Keratinocyte (primary cell): Measurements from ENCODE around the gene OSMR. TPM values are rescaled to one million over a fixed set of nuclear protein-coding genes. Genes with fewer than 3 reads are reported as not detected.

Source experiments
- DNase-seq: peaks from one replicate; pipeline ENCODE4 v3.0.0-alpha.2; 2011; ENCODE audit warnings: low read depth, missing footprints, low spot score
- FAIRE-seq: peaks from 2 replicates; lab custom pipeline; 2011; peaks lifted over from hg19 to GRCh38; lab: Jason Lieb, UNC
- H2AFZ ChIP-seq: 2 replicates; pipeline ENCODE4 v1.6.0; 2012; ENCODE audit warnings: low read length, control low read depth, inconsistent platforms; ENCODE audit not compliant: control insufficient read depth
- H3K27ac ChIP-seq: 2 replicates; pipeline ENCODE4 v1.5.1; 2011; ENCODE audit warnings: low read length; ENCODE audit not compliant: control insufficient read depth, insufficient read depth
- H3K27me3 ChIP-seq: 3 replicates; pipeline ENCODE4 v1.6.0; 2011; ENCODE audit warnings: low read length; ENCODE audit not compliant: control insufficient read depth, insufficient read depth; ENCODE audit errors: extremely low read depth
- H3K36me3 ChIP-seq, 2 experiments: 2 replicates in 1 of 2; 3 replicates in 1 of 2; pipeline ENCODE4 v1.5.1; 2011; ENCODE audit warnings: low read length in 2 of 2, mild to moderate bottlenecking in 1 of 2; ENCODE audit not compliant: control insufficient read depth in 2 of 2, insufficient read depth in 2 of 2; ENCODE audit errors: extremely low read depth in 1 of 2
- H3K4me1 ChIP-seq: 3 replicates; pipeline ENCODE4 v1.5.1; 2011; ENCODE audit warnings: low read length; ENCODE audit not compliant: control insufficient read depth, insufficient read depth; ENCODE audit errors: extremely low read depth
- H3K4me2 ChIP-seq: 3 replicates; pipeline ENCODE4 v1.6.0; 2011; ENCODE audit warnings: low read depth, low read length; ENCODE audit not compliant: control insufficient read depth, insufficient read depth; ENCODE audit errors: extremely low read depth
- H3K4me3 ChIP-seq, 3 experiments: fragments of 200-600 bp in 1 of 3; sonication (generic) in 1 of 3; 2 replicates in 2 of 3; 3 replicates in 1 of 3; pipeline ENCODE4 v1.5.1; 2011 to 2016; ENCODE audit warnings: low read length in 3 of 3, mild to moderate bottlenecking in 3 of 3, control low read depth in 2 of 3, inconsistent platforms in 1 of 3, low read depth in 1 of 3, mixed read lengths in 1 of 3, mixed run types in 1 of 3, moderate library complexity in 1 of 3; ENCODE audit not compliant: control insufficient read depth in 2 of 3, insufficient read depth in 2 of 3; ENCODE audit errors: extremely low read depth in 1 of 3
- H3K79me2 ChIP-seq: 2 replicates; pipeline ENCODE4 v1.6.0; 2012; ENCODE audit warnings: low read length; ENCODE audit not compliant: control insufficient read depth, insufficient read depth
- H3K9ac ChIP-seq: 3 replicates; pipeline ENCODE4 v1.6.0; 2011; ENCODE audit warnings: low read length; ENCODE audit not compliant: control insufficient read depth, insufficient read depth; ENCODE audit errors: extremely low read depth
- H3K9me1 ChIP-seq: 3 replicates; pipeline ENCODE4 v1.6.0; 2011; ENCODE audit warnings: low read length; ENCODE audit not compliant: control insufficient read depth, insufficient read depth; ENCODE audit errors: extremely low read depth
- H3K9me3 ChIP-seq: 2 replicates; pipeline ENCODE4 v1.5.1; 2012; ENCODE audit warnings: low read depth, low read length; ENCODE audit not compliant: control insufficient read depth
- H4K20me1 ChIP-seq: 3 replicates; pipeline ENCODE4 v1.6.0; 2011; ENCODE audit warnings: low read length; ENCODE audit not compliant: control insufficient read depth, insufficient read depth; ENCODE audit errors: extremely low read depth
- EZH2 ChIP-seq: IDR thresholded peaks from one replicate; pipeline ENCODE4 v1.6.1; 2012; ENCODE audit warnings: inconsistent platforms, mild to moderate bottlenecking, low read length, moderate library complexity
- dilution Hi-C: fragments of 300-500 bp; cut with MboI; formaldehyde crosslinking; loops from one replicate; pipeline ENCODE4 v1.7.0; 2020; ENCODE audit warnings: low sequenced_read_pairs; ENCODE audit not compliant: extremely low pct_ligation_motif_present
- polyA plus RNA-seq, 5 experiments: library from polyadenylated mRNA; depleted of rRNA in 3 of 5; stranded (reverse) in 3 of 5; stranded (forward) in 1 of 5; unstranded in 1 of 5; fragments of >200 nt; gene quantifications; 1 replicate in 1 of 5; 2 replicates in 3 of 5; 3 replicates in 1 of 5; pipeline versions ENCODE4 v1.2.1 to v1.2.3, GENCODE V29; 2011 to 2012; ENCODE audit warnings: missing spikeins in 2 of 5, low read depth in 1 of 5, low replicate concordance in 1 of 5
- TF ChIP-seq, protein P1 (sequence below), 3 experiments: IDR thresholded peaks in 1 of 3; conservative IDR thresholded peaks in 1 of 3; optimal IDR thresholded peaks in 1 of 3; 2 replicates in 2 of 3; 3 replicates in 1 of 3; pipeline versions ENCODE3 to v1.5.1; 2011; ENCODE audit warnings: low read length in 3 of 3, mild to moderate bottlenecking in 3 of 3, moderate library complexity in 2 of 3, control low read depth in 1 of 3, inconsistent platforms in 1 of 3; ENCODE audit not compliant: insufficient read depth in 2 of 3; ENCODE audit errors: extremely low read depth in 1 of 3

Gene OSMR
- polyA plus RNA-seq, 1 donor (not counting 4 experiments of a cell fraction or from before 2014, with no cell fraction given) = 43.8 TPM

DNA sequence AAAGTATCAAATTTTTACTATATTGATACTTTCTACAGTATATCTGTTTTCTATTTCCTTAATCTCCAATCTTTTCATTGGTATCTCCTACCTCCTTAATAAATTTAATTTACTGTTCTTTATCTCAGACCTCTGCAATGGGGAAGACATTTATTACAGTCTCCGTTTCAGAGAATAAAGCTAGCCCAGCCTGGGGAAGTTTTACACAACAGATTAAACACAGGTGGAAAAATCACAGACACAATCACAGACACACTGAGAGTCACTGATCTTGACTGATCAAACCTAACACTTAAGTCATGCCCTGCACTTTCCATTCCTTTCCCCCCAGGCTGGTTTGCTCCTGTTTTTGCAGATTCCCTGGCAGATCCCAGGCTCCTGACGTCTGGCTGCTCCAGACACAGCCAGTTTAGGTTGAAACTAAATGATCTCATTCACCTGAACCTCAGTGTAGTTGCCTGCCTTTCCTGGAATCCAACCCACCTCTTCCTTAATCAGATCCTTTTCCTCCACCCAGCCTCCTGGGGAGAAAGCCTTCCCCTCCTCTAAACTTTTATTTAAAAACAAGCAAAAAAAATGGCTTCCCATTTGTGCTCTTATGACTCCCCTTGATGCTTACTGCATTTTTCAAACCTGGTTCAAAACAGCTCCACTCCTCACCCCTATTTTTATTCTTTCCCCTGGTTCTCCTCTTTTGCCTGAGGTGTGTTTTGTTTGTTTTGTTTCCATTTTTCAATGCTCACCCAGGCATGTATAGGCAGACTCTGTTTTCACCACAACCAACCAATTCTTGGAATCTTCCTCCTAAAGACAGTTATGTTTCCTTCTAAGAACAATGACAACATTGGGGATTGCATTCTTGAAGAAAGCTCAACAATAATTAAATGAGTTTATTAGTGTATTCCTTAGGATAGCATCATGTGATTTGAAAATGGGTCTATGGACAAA lies 29.5 kb upstream of the OSMR start:
- H3K79me2 ChIP-seq = no peaks in the 10 kb centered on the region
- no peaks in the 10 kb centered on the region for H4K20me1 ChIP-seq
- TF ChIP-seq, protein P1, sequence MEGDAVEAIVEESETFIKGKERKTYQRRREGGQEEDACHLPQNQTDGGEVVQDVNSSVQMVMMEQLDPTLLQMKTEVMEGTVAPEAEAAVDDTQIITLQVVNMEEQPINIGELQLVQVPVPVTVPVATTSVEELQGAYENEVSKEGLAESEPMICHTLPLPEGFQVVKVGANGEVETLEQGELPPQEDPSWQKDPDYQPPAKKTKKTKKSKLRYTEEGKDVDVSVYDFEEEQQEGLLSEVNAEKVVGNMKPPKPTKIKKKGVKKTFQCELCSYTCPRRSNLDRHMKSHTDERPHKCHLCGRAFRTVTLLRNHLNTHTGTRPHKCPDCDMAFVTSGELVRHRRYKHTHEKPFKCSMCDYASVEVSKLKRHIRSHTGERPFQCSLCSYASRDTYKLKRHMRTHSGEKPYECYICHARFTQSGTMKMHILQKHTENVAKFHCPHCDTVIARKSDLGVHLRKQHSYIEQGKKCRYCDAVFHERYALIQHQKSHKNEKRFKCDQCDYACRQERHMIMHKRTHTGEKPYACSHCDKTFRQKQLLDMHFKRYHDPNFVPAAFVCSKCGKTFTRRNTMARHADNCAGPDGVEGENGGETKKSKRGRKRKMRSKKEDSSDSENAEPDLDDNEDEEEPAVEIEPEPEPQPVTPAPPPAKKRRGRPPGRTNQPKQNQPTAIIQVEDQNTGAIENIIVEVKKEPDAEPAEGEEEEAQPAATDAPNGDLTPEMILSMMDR (optimal IDR thresholded peaks at IDR 0.05 in 1 of 3, IDR thresholded peaks at IDR 0.05 in 1 of 3, conservative IDR thresholded peaks at IDR 0.05 in 1 of 3; ENCODE audit: extremely low read depth in 1 of 3, insufficient read depth in 2 of 3, low read length in 3 of 3) = no peak
- no peak for TF ChIP-seq EZH2
- no peaks in the 10 kb centered on the region for H3K36me3 ChIP-seq
- H3K9ac ChIP-seq = peak overlapping the region; percentile 67
- dilution Hi-C loops = no loop called here
- peak overlapping the region; percentile 69 for H3K4me2 ChIP-seq
- no peak for DNase-seq
- H2AFZ ChIP-seq = peak overlapping the region; percentile 49
- H3K27ac ChIP-seq = peak overlapping the region; percentile 85
- H3K27me3 ChIP-seq = no peaks in the 10 kb centered on the region
- no peaks in the 10 kb centered on the region for H3K9me3 ChIP-seq
- peak overlapping the region in 2 of 3 experiments; percentile 5 to 25 for H3K4me3 ChIP-seq
- peak; percentile 81 for FAIRE-seq
- H3K9me1 ChIP-seq = no peaks in the 10 kb centered on the region
- peaks cover 21% of the 10 kb centered on the region for H3K4me1 ChIP-seq

DNA sequence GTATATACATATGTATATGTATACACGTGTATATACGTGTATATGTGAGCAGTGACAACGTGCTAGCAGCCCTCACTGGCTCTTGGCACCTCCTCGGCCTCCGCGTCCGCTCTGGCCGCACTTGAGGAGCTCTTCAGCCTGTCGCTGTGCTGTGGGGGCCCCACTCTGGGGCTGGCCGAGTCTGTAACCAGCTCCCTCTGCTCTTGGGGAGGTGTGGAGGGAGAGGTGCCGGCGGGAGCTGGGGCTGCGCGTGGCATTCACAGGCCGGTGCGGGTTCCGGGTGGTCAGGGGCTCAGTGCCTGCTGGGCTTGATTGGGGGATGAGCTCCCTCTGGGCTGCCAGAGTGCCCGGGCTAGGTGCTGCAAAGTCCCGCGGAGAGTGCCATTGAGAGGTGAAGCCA lies 24.1 kb upstream of the OSMR start:
- Histone ChIP-seq H3K4me3 (no peak overlapping the region), H3K9me1 (no peaks in the 10 kb centered on the region), H3K4me1 (peaks cover 21% of the 10 kb centered on the region), H2AFZ (no peak overlapping the region), H3K9ac (no peak overlapping the region), H3K79me2 (no peaks in the 10 kb centered on the region), H3K4me2 (no peak overlapping the region), H3K36me3 (peaks cover 0 to 6% of the 10 kb centered on the region in 2 experiments), H3K27me3 (no peaks in the 10 kb centered on the region), H3K9me3 (no peaks in the 10 kb centered on the region), H3K27ac (no peak overlapping the region), H4K20me1 (no peaks in the 10 kb centered on the region)
- TF ChIP-seq, protein P1 (optimal IDR thresholded peaks at IDR 0.05 in 1 of 3, IDR thresholded peaks at IDR 0.05 in 1 of 3, conservative IDR thresholded peaks at IDR 0.05 in 1 of 3; ENCODE audit: extremely low read depth in 1 of 3, insufficient read depth in 2 of 3, low read length in 3 of 3) = no peak
- TF ChIP-seq EZH2 = no peak
- no peak for FAIRE-seq
- dilution Hi-C loops = no loop called here
- DNase-seq = no peak
